Small intestine (tissue), 7 donors: ENCODE measurements around the gene MTUS2. TPM values are rescaled to one million over a fixed set of nuclear protein-coding genes. Genes with fewer than 3 reads are reported as not detected.
"Not testable (repeated sequence)": the region's sequence is repeated elsewhere in the genome, so short reads cannot be mapped to it uniquely, and the experiment has no call there.

Experiments used
- DNase-seq, 2 donors: peaks; one replicate each; pipeline versions ENCODE4 v3.0.0 to v3.0.0-alpha.2; 2013
- FAIRE-seq: peaks from 2 replicates; lab custom pipeline; 2012; peaks lifted over from hg19 to GRCh38; lab: Jason Lieb, UNC
- H3K27ac ChIP-seq, 3 donors: one replicate each; pipeline ENCODE4 v1.5.1; 2013; ENCODE audit warnings: low read length in 2 of 3, mild to moderate bottlenecking in 2 of 3, control low read depth in 1 of 3, inconsistent platforms in 1 of 3, low read depth in 1 of 3, moderate library complexity in 1 of 3
- H3K27me3 ChIP-seq, 3 donors: one replicate each; pipeline ENCODE4 v1.6.1; 2013; ENCODE audit warnings: low read length in 3 of 3, inconsistent platforms in 1 of 3; ENCODE audit not compliant: control insufficient read depth in 3 of 3, insufficient read depth in 3 of 3
- H3K36me3 ChIP-seq, 3 donors: one replicate each; pipeline ENCODE4 v1.6.1; 2013; ENCODE audit warnings: low read length in 3 of 3, inconsistent platforms in 1 of 3, low read depth in 1 of 3, mild to moderate bottlenecking in 1 of 3, moderate library complexity in 1 of 3; ENCODE audit not compliant: control insufficient read depth in 3 of 3, insufficient read depth in 2 of 3
- H3K4me1 ChIP-seq, 3 donors: one replicate each; pipeline ENCODE4 v1.6.1; 2013; ENCODE audit warnings: low read length in 2 of 3, inconsistent platforms in 1 of 3, low read depth in 1 of 3, mild to moderate bottlenecking in 1 of 3, moderate library complexity in 1 of 3; ENCODE audit not compliant: control insufficient read depth in 3 of 3, insufficient read depth in 2 of 3
- H3K4me3 ChIP-seq, 3 donors: one replicate each; pipeline ENCODE4 v1.5.1; 2013; ENCODE audit warnings: low read length in 3 of 3, control low read depth in 1 of 3, inconsistent platforms in 1 of 3, low read depth in 1 of 3, mild to moderate bottlenecking in 1 of 3, moderate library complexity in 1 of 3
- H3K9me3 ChIP-seq, 2 donors: one replicate each; pipeline ENCODE4 v1.6.1; 2013; ENCODE audit warnings: low read depth in 1 of 2, low read length in 1 of 2; ENCODE audit not compliant: control insufficient read depth in 2 of 2, insufficient read depth in 1 of 2
- WGBS, 3 donors: extraction: QIAGEN DNeasy Blood & Tissue Kit; methylation state at CpG; one replicate each; pipeline ENCODE4 v1.1.7; 2013; 5-methylcytosine and 5-hydroxymethylcytosine counted together
- polyA plus RNA-seq, 4 donors: library from polyadenylated mRNA; stranded (reverse) in 3 of 4; unstranded in 1 of 4; fragments of 200-250 nt in 3 of 4; fragments of 120-200 nt in 1 of 4; gene quantifications; one replicate each; pipeline versions ENCODE4 v1.2.1 to v1.2.3, GENCODE V29; 2013
- donor health status: healthy with polysubstance abuse.
- donor health status: control.
- donor health status: control.
- donor health status: Bipolar disorder and iron deficiency.
- donor health status: healthy.

The MTUS2 gene
- polyA plus RNA-seq, 4 donors: under 0.01 to 0.53 (median 0.22) TPM

GRCh38 chr13:28976636-28977035 is 156.5 kb downstream of the MTUS2 start:
- Histone ChIP-seq H3K27me3 (no peaks in the 10 kb centered on the region), H3K9me3 (no peaks in the 10 kb centered on the region), H3K4me3 (no peak overlapping the region), H3K27ac (no peak overlapping the region), H3K36me3 (no peaks in the 10 kb centered on the region), H3K4me1 (no peaks in the 10 kb centered on the region)
- DNase-seq: no peak
- FAIRE-seq: no peak

DNA sequence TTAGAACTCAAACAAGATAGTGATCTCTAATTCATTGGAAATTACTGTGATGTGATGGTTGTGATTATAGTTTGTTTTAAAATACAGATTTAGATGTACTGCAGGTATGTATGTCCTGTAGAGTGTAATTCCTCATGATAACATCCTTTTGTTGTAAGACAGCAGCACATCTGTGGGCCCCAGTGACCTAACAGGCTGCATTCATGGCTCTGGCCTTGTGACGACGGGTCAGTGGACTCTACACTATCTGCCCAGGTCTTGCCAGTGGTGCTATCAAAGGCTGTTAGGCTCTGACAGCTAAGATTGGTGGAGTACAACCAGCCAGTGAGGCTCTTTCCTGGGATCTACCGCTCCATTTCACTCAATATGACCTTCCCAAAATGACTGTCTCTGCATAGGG is 158.4 kb downstream of the MTUS2 start:
- Histone ChIP-seq H3K36me3 (no peaks in the 10 kb centered on the region), H3K9me3 (no peaks in the 10 kb centered on the region), H3K4me3 (no peak overlapping the region), H3K27ac (no peak overlapping the region), H3K27me3 (no peaks in the 10 kb centered on the region), H3K4me1 (peaks cover 0 to 2% (median 0%) of the 10 kb centered on the region in 3 donors)
- 84 to 97% (median 84%) methylated on average over 3 of the region's 3 CpGs for WGBS, 3 donors
- DNase-seq (no peak), FAIRE-seq (no peak)

- no peak for FAIRE-seq
Measured at GRCh38 chr13:28981530-28981929, 161.4 kb downstream of the MTUS2 start.

DNA sequence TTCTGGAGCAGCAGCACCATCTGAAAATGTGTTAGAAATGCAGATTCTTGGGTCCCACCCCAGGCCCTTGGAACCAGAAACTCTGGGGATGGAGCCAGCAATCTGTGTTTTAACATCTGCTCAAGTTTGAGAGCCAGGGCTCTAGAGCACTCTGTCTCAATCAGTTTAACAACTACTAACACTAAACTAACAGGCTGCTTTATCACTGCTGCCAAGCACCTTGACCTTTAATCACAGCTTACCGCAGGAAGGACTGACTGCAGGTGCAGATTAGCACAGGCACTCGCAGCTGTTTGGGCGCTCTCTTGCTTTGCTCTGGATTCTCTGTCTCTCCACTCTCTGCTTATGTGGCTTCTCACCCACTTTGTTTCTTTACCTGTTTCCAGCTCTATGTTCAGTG is 163.5 kb downstream of the MTUS2 start:
- Histone ChIP-seq H3K4me1 (peaks cover 0 to 2% (median 0%) of the 10 kb centered on the region in 3 donors), H3K27ac (no peak overlapping the region), H3K36me3 (no peaks in the 10 kb centered on the region), H3K4me3 (no peak overlapping the region), H3K27me3 (no peaks in the 10 kb centered on the region), H3K9me3 (no peaks in the 10 kb centered on the region)
- FAIRE-seq (no peak), DNase-seq (peak; percentile 55 to 83)
- 11 to 44% (median 25%) methylated on average over 3 of the region's 3 CpGs for WGBS, 3 donors

More at GRCh38 chr13:28981530-28981929, 161.4 kb downstream of the MTUS2 start:
- Histone ChIP-seq H3K9me3 (no peaks in the 10 kb centered on the region), H3K27ac (no peak overlapping the region), H3K27me3 (no peaks in the 10 kb centered on the region), H3K4me3 (no peak overlapping the region), H3K36me3 (no peaks in the 10 kb centered on the region), H3K4me1 (peaks cover 0 to 2% (median 0%) of the 10 kb centered on the region in 3 donors)
- 92 to 94% (median 94%) methylated on average over 9 of the region's 9 CpGs for WGBS, 3 donors
- DNase-seq: no peak

- no peak overlapping the region for H3K27ac ChIP-seq
- no peaks in the 10 kb centered on the region for H3K27me3 ChIP-seq
- DNase-seq (no peak), FAIRE-seq (no peak)
- 23 to 77% (median 33%) methylated on average over 8 of the region's 8 CpGs for WGBS, 3 donors
- H3K4me1 ChIP-seq: peaks cover 0 to 2% (median 0%) of the 10 kb centered on the region in 3 donors
- no peaks in the 10 kb centered on the region for H3K36me3 ChIP-seq
- H3K9me3 ChIP-seq: no peaks in the 10 kb centered on the region
- H3K4me3 ChIP-seq: no peak overlapping the region
Measured at GRCh38 chr13:28984326-28984725, 164.2 kb downstream of the MTUS2 start.

DNA sequence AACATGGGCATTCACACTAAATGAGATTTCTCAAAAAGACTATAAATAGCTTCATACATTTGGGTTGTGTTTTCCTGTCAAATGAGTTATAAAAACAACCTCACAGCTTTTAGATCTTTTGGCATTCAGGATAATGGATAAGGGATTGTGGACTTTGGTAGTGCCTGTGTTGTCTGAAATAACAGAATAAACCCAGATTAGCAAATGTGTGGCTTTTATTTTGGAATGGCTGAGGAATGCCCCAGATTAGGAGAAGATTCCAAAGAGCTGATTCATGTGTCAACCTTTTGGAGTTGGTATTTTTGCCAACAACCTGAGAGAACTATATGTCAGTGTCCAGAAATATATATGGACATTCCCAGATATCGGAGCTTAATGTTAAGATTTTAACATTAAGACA is 164.7 kb downstream of the MTUS2 start:
- Histone ChIP-seq H3K9me3 (no peaks in the 10 kb centered on the region), H3K27me3 (no peaks in the 10 kb centered on the region), H3K4me1 (peaks cover 0 to 2% (median 0%) of the 10 kb centered on the region in 3 donors), H3K36me3 (no peaks in the 10 kb centered on the region), H3K4me3 (no peak overlapping the region), H3K27ac (no peak overlapping the region)
- WGBS, 3 donors: 78 to 93% (median 82%) methylated on average over 1 of the region's 1 CpG
- DNase-seq: no peak
- no peak for FAIRE-seq

GRCh38 chr13:28990378-28990777 is 170.2 kb downstream of the MTUS2 start:
- not testable (repeated sequence) for H3K36me3 ChIP-seq, H3K9me3 ChIP-seq, H3K27ac ChIP-seq, H3K4me1 ChIP-seq, H3K4me3 ChIP-seq, FAIRE-seq, H3K27me3 ChIP-seq, DNase-seq
- 69 to 83% (median 81%) methylated on average over 3 of the region's 3 CpGs for WGBS, 3 donors

GRCh38 chr13:28991764-28992163 is 171.6 kb downstream of the MTUS2 start:
- H3K4me3 ChIP-seq: no peak overlapping the region
- H3K9me3 ChIP-seq: peaks cover 0 to 4% of the 10 kb centered on the region in 2 donors
- H3K4me1 ChIP-seq: no peaks in the 10 kb centered on the region
- H3K36me3 ChIP-seq: no peaks in the 10 kb centered on the region
- H3K27ac ChIP-seq: no peak overlapping the region
- FAIRE-seq: no peak
- DNase-seq: peak in 1 of 2 donors; percentile 11
- H3K27me3 ChIP-seq: no peaks in the 10 kb centered on the region

- DNase-seq (no peak), FAIRE-seq (no peak)
- peaks cover 0 to 3% of the 10 kb centered on the region in 2 donors for H3K9me3 ChIP-seq
- H3K27me3 ChIP-seq: peaks cover 0 to 3% (median 0%) of the 10 kb centered on the region in 3 donors
- 95 to 97% (median 96%) methylated on average over 3 of the region's 3 CpGs for WGBS, 3 donors
- no peaks in the 10 kb centered on the region for H3K4me1 ChIP-seq
- H3K36me3 ChIP-seq: no peaks in the 10 kb centered on the region
- no peak overlapping the region for H3K27ac ChIP-seq
- H3K4me3 ChIP-seq: no peak overlapping the region
Measured at GRCh38 chr13:29000826-29001225, 180.7 kb downstream of the MTUS2 start.
